ENCODE results near the gene KHDC3L.
A peak's percentile ranks its signal among the peaks of the same experiment; 100 is the strongest.

KHDC3L gene, protein sequence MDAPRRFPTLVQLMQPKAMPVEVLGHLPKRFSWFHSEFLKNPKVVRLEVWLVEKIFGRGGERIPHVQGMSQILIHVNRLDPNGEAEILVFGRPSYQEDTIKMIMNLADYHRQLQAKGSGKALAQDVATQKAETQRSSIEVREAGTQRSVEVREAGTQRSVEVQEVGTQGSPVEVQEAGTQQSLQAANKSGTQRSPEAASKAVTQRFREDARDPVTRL

DNA sequence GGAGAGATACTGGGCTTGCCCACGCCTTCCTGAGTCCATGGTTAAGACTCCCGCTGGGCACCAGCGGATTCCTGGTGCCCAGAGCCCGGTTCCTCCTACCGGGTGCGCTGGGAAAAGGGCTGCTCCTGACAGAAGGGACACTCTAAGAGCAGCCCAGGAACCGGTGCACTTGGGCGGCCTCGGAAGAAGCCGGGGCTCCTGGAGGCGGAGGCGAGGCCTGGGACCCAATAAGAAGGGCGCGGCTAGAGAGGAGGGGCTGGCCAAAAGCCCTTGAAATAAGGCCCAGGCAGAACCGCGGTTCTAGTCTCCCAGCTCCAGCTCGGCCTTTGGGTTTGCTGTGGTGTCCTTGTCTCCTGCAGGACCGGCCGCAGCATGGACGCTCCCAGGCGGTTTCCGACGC, at the start of gene KHDC3L:
Gene KHDC3L (plus strand): TSS at position 301 of the 400 bp plus-strand sequence. CDS start 72 bp downstream, at position 373.
- DNase-seq: no peak
- intact Hi-C loops (cut with DNase I; ENCODE audit: low total_unique reads): no loop called here
- no peak within 1 kb of the TSS for H3K4me3 ChIP-seq
- H3K9me3 ChIP-seq: no peaks in the 10 kb centered on the region
- H3K27me3 ChIP-seq: no peaks in the 10 kb centered on the region
- H3K4me1 ChIP-seq: no peaks in the 10 kb centered on the region
- TF ChIP-seq, protein P1, sequence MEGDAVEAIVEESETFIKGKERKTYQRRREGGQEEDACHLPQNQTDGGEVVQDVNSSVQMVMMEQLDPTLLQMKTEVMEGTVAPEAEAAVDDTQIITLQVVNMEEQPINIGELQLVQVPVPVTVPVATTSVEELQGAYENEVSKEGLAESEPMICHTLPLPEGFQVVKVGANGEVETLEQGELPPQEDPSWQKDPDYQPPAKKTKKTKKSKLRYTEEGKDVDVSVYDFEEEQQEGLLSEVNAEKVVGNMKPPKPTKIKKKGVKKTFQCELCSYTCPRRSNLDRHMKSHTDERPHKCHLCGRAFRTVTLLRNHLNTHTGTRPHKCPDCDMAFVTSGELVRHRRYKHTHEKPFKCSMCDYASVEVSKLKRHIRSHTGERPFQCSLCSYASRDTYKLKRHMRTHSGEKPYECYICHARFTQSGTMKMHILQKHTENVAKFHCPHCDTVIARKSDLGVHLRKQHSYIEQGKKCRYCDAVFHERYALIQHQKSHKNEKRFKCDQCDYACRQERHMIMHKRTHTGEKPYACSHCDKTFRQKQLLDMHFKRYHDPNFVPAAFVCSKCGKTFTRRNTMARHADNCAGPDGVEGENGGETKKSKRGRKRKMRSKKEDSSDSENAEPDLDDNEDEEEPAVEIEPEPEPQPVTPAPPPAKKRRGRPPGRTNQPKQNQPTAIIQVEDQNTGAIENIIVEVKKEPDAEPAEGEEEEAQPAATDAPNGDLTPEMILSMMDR (IDR thresholded peaks at IDR 0.05): no peak
- no peaks in the 10 kb centered on the region for H3K36me3 ChIP-seq
- no peak within 1 kb of the TSS for H3K27ac ChIP-seq

DNA sequence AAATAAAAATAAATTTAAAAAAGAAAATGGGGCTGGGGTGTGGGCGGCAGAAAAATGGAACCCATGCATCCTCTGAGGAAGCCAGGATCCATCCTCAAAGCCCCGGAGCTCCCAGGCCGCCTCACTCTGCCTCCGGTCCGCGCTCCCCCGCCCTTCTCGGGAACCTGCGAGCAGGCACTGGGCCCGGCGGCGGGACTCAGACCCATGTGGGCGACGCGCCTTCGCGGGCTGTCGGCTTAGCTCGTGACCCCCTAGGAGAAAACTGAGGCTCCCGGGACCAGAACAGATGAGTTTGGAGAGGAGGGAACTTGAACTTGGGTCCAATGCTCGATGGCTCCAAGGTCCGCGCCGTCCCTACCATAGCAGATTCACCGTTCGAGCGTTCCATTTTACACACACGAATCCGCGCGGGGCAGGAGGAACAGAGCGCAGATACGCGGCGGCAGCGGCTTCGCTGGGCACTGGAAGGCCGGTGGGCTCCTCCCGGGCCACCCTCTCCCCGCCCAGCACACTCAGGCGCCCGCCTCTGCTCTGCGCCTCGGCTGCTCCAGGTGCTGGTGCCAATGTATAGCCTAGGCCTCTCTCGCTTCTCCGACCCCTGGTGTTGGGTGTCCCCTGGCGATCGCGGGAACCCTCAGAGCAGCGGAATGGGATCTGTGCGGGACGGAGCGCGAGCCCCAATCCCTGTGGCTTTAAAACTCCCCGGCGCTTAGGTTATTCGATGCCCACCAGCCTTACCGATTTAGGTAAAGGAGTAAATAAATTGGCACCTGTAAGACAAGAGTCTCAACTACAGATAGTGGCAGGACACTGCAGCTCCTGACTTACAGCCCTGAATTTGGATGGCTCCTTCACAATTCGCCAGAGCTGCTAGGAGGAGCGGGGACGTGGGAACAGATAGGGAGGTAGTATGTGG, 47.6 kb upstream of the KHDC3L start:
- Histone ChIP-seq H3K27ac (no peak overlapping the region), H3K4me1 (peaks cover 0 to 16% (median 7%) of the 10 kb centered on the region in 4 donors), H3K27me3 (peaks cover 0 to 15% of the 10 kb centered on the region in 2 donors), H3K36me3 (no peaks in the 10 kb centered on the region), H3K4me3 (peak overlapping the region in 1 of 2 donors; percentile 6), H3K9me3 (peaks cover 0 to 16% (median 0%) of the 10 kb centered on the region in 3 donors)
- TF ChIP-seq, protein P1 (IDR thresholded peaks at IDR 0.05): no peak
- intact Hi-C loops (cut with DNase I; ENCODE audit: low total_unique reads): no loop called here
- DNase-seq: no peak

DNA sequence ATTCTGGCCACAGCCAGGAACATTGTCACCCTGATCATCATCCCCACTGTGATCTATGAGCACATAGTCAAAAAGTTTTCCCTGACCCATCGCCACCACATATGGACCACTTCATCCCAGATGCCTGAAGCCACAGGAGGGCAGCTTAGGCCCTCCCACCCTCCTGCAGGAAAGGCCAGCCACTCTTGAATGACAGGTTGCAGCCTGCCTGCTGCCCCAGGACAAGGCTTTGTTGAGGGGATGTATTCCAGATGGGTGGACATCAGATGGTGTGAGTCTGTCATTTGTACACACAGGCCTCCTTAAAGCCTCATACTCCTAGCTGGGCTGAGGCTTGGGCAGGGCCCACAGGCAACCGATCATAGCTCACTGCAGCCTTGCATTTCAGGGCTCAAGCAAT, 39.1 kb upstream of the KHDC3L start:
- no peaks in the 10 kb centered on the region for H3K4me1 ChIP-seq
- TF ChIP-seq, protein P1 (IDR thresholded peaks at IDR 0.05): no peak
- no peaks in the 10 kb centered on the region for H3K36me3 ChIP-seq
- H3K4me3 ChIP-seq: no peak overlapping the region
- no peak overlapping the region for H3K27ac ChIP-seq
- H3K9me3 ChIP-seq: peaks cover 0 to 6% (median 0%) of the 10 kb centered on the region in 3 donors
- H3K27me3 ChIP-seq: peaks cover 0 to 6% of the 10 kb centered on the region in 2 donors
- intact Hi-C loops (cut with DNase I; ENCODE audit: low total_unique reads): no loop called here
- no peak for DNase-seq

DNA sequence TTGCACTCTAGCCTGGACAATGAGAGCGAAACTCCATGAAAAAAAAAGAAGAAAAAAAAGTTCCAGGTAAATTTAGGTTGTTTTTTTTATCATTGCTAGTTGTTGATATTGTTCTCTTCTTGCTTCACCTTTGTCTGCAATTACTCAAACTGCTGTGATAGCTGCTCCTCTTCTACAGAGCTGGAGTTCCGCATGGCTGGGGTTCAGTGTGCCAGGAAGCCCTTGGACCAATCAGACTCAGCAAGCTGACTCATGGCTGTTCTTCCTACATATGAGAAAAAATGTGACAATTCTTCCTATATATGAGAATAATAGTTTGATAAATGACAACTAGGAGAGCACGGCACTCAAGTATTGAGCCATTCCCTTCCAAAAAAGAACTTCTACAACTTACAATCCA, 36.8 kb upstream of the KHDC3L start:
- Histone ChIP-seq H3K27ac (no peak overlapping the region), H3K9me3 (no peaks in the 10 kb centered on the region), H3K27me3 (peaks cover 0 to 13% of the 10 kb centered on the region in 2 donors), H3K36me3 (no peaks in the 10 kb centered on the region), H3K4me3 (no peak overlapping the region), H3K4me1 (no peaks in the 10 kb centered on the region)
- TF ChIP-seq, protein P1 (IDR thresholded peaks at IDR 0.05): no peak
- DNase-seq: no peak
- intact Hi-C loops (cut with DNase I; ENCODE audit: low total_unique reads): loop anchor here (5.0 kb wide), 1 partner anchor 38 kb away; no protein-coding TSS in a partner anchor

DNA sequence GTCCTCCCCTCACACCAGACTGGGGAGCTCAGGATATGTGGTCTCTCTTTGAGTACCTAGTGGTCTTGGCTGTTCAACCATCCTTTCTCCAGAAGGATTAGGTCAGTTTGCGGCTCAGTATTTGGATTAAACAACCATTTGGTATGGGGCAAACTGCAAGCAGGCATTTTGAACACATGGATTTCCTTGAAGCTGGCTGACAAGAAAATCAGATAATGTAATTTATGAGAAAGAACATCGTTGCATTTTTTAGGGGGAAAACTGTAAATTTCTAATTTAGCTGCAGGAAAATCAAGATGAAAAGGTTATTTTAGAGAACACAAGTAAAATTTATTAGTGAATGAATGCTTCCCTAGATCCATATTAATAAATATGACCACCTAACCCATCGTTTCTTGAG, 33.7 kb upstream of the KHDC3L start:
- no peaks in the 10 kb centered on the region for H3K9me3 ChIP-seq
- no peaks in the 10 kb centered on the region for H3K4me1 ChIP-seq
- intact Hi-C loops (cut with DNase I; ENCODE audit: low total_unique reads): loop anchor here (5.0 kb wide), 1 partner anchor 41 kb away; no protein-coding TSS in a partner anchor
- DNase-seq: no peak
- peaks cover 0 to 13% of the 10 kb centered on the region in 2 donors for H3K27me3 ChIP-seq
- TF ChIP-seq, protein P1 (IDR thresholded peaks at IDR 0.05): no peak
- no peak overlapping the region for H3K27ac ChIP-seq
- no peaks in the 10 kb centered on the region for H3K36me3 ChIP-seq
- no peak overlapping the region for H3K4me3 ChIP-seq

Data from tibial artery (tissue), 4 donors.